Activated T-cell treated with anti-CD3 and anti-CD28 coated beads for 4 hours (primary cell): ENCODE measurements around the gene ZC3HAV1.
"Not testable (repeated sequence)": the region's sequence is repeated elsewhere in the genome, so short reads cannot be mapped to it uniquely, and the experiment has no call there.

Source experiments
- DNase-seq: peaks from one replicate; pipeline ENCODE4 v3.0.0-alpha.2; 2020

The ZC3HAV1 gene

GRCh38 chr7:139111811-139112301 is 2.3 kb upstream of the ZC3HAV1 start:
- no peak for DNase-seq

GRCh38 chr7:139111147-139111546 is 1.6 kb upstream of the ZC3HAV1 start:
- DNase-seq, result no peak

- no peak for DNase-seq
Measured at GRCh38 chr7:139109983-139110411, 477 bp upstream of the ZC3HAV1 start.

GRCh38 chr7:139108266-139109187 is 993 bp downstream of the ZC3HAV1 start:
- no peak for DNase-seq

- DNase-seq, result no peak
Measured at GRCh38 chr7:139106959-139107358, 2.6 kb downstream of the ZC3HAV1 start.

- not testable (repeated sequence) for DNase-seq
Measured at GRCh38 chr7:139106227-139106626, 3.3 kb downstream of the ZC3HAV1 start.

GRCh38 chr7:139105484-139105883 is 4.0 kb downstream of the ZC3HAV1 start:
- no peak for DNase-seq

GRCh38 chr7:139104091-139104450 is 5.4 kb downstream of the ZC3HAV1 start:
- no peak for DNase-seq

GRCh38 chr7:139103057-139103815 is 6.3 kb downstream of the ZC3HAV1 start:
- DNase-seq, result no peak

GRCh38 chr7:139101637-139102158 is 7.8 kb downstream of the ZC3HAV1 start:
- not testable (repeated sequence) for DNase-seq

GRCh38 chr7:139099172-139099947 is 10.2 kb downstream of the ZC3HAV1 start:
- DNase-seq, result no peak

GRCh38 chr7:139095194-139095659 is 14.3 kb downstream of the ZC3HAV1 start:
- peak; percentile 51 for DNase-seq

GRCh38 chr7:139094596-139094995 is 14.9 kb downstream of the ZC3HAV1 start:
- DNase-seq, result no peak

GRCh38 chr7:139094030-139094429 is 15.5 kb downstream of the ZC3HAV1 start:
- no peak for DNase-seq

GRCh38 chr7:139093512-139093911 is 16.0 kb downstream of the ZC3HAV1 start:
- not testable (repeated sequence) for DNase-seq

- no peak for DNase-seq
Measured at GRCh38 chr7:139092090-139092796, 17.3 kb downstream of the ZC3HAV1 start.

- no peak for DNase-seq
Measured at GRCh38 chr7:139091677-139091996, 17.9 kb downstream of the ZC3HAV1 start.

GRCh38 chr7:139089118-139089517 is 20.4 kb downstream of the ZC3HAV1 start:
- DNase-seq, result no peak

GRCh38 chr7:139088268-139088667 is 21.3 kb downstream of the ZC3HAV1 start:
- no peak for DNase-seq

GRCh38 chr7:139087212-139087611 is 22.3 kb downstream of the ZC3HAV1 start:
- DNase-seq, result no peak

GRCh38 chr7:139086454-139086853 is 23.1 kb downstream of the ZC3HAV1 start:
- no peak for DNase-seq

- DNase-seq, result no peak
Measured at GRCh38 chr7:139084709-139085108, 24.8 kb downstream of the ZC3HAV1 start.
